Measurements from ENCODE around the gene PLSCR3.

DNA sequence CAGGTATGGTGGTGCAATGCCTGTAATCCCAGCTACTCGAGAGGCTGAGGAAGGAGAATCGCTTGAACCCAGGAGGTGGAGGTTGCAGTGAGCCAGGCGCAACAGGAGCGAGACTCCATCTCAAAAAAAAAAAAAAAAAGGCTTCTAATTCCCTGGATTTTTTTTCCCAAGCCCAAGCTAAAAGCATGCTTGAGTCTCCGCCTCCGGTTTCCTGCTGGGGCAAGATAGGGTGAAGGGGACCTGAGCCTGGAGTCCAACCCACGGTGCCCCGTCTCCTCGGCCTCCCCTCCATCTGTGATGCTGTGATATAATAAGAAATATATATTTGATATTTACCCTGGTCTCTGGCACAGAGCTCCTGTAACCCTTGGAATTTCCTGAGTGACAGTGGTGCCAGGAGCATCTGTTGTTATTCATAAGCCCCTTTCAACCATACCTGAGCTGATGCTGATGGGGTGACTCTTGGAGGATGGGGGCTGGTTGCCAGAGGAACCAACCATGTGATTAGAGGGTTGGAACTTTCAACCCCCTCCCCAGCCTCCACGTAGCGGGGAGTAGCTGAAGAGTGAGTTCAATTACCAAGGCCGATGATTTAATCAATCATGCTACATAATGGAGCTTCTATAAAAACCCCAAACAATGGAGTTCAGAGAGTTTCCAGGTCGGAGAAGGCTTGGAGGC, 26.3 kb downstream of the PLSCR3 start:
- TF ChIP-seq, protein P1, sequence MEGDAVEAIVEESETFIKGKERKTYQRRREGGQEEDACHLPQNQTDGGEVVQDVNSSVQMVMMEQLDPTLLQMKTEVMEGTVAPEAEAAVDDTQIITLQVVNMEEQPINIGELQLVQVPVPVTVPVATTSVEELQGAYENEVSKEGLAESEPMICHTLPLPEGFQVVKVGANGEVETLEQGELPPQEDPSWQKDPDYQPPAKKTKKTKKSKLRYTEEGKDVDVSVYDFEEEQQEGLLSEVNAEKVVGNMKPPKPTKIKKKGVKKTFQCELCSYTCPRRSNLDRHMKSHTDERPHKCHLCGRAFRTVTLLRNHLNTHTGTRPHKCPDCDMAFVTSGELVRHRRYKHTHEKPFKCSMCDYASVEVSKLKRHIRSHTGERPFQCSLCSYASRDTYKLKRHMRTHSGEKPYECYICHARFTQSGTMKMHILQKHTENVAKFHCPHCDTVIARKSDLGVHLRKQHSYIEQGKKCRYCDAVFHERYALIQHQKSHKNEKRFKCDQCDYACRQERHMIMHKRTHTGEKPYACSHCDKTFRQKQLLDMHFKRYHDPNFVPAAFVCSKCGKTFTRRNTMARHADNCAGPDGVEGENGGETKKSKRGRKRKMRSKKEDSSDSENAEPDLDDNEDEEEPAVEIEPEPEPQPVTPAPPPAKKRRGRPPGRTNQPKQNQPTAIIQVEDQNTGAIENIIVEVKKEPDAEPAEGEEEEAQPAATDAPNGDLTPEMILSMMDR (conservative IDR thresholded peaks at IDR 0.05 in 1 of 2, IDR thresholded peaks at IDR 0.05 in 1 of 2; ENCODE audit: extremely low read depth in 1 of 2, insufficient read depth in 1 of 2, low read depth in 1 of 2, low read length in 2 of 2), result no peak
- TF ChIP-seq EZH2 (IDR thresholded peaks at IDR 0.05; ENCODE audit: borderline replicate concordance, low read length), result no peak
